IMR-90 (cell line): Measurements from ENCODE around the gene COL1A1. TPM values are rescaled to one million over a fixed set of nuclear protein-coding genes. Genes with fewer than 3 reads are reported as not detected.

Experiments
- ATAC-seq: fragments of 200-7000 bp; cut with Tn5 transposase; 2 replicates; pipeline ENCODE4 v1.9.1; 2020; ENCODE audit warnings: low read depth, mild to moderate bottlenecking, moderate library complexity
- BruUV-seq: library from RNA; stranded (reverse); fragments of 400-500 nt; replicated peaks from 2 replicates; lab custom pipeline; 2021; lab: Mats Ljungman, UMichigan
- CTCF ChIA-PET: fragments of 300-600 bp; formaldehyde crosslinking; extraction: SDS; loops from one replicate; lab custom pipeline; 2021; ENCODE audit warnings: antibody characterized with exemption; lab: Yijun Ruan, JAX
- POLR2A ChIA-PET: fragments of 300-600 bp; sonication (Branson Sonifier 250); formaldehyde crosslinking; loops from one replicate; lab custom pipeline; 2022; ENCODE audit warnings: antibody characterized with exemption; ENCODE audit not compliant: unreplicated experiment; lab: Charles Lee
- DNase-seq: peaks from one replicate; pipeline ENCODE4 v3.0.0; 2013
- H2AFZ ChIP-seq: replicated peaks from 2 replicates; pipeline ENCODE3; 2013; ENCODE audit warnings: low read length, mild to moderate bottlenecking; ENCODE audit not compliant: poor library complexity
- H2AK5ac ChIP-seq: 2 replicates; pipeline ENCODE4 v1.6.1; 2013; ENCODE audit warnings: low read depth, low read length, inconsistent platforms
- H2AK9ac ChIP-seq: replicated peaks from 2 replicates; pipeline ENCODE3; 2013; ENCODE audit warnings: mild to moderate bottlenecking, low read depth, low read length, moderate library complexity; ENCODE audit not compliant: poor library complexity
- H2BK120ac ChIP-seq: 2 replicates; pipeline ENCODE4 v1.6.1; 2013; ENCODE audit warnings: low read depth, low read length, inconsistent platforms
- H2BK15ac ChIP-seq: 3 replicates; pipeline ENCODE4 v1.6.1; 2013; ENCODE audit warnings: low read depth, low read length, inconsistent platforms
- H2BK20ac ChIP-seq: 2 replicates; pipeline ENCODE4 v1.6.1; 2013; ENCODE audit warnings: low read depth, mild to moderate bottlenecking, inconsistent platforms, low read length, moderate library complexity
- H2BK5ac ChIP-seq: 2 replicates; pipeline ENCODE4 v1.6.1; 2013; ENCODE audit warnings: mild to moderate bottlenecking, low read depth, low read length, inconsistent platforms; ENCODE audit not compliant: poor library complexity, severe bottlenecking
- H3K14ac ChIP-seq: replicated peaks from 2 replicates; pipeline ENCODE4 v1.6.1; 2013; ENCODE audit warnings: low read depth, low read length, inconsistent platforms
- H3K18ac ChIP-seq: 2 replicates; pipeline ENCODE4 v1.6.1; 2013; ENCODE audit warnings: low read depth, low read length, control low read depth
- H3K23ac ChIP-seq: 2 replicates; pipeline ENCODE4 v1.6.1; 2013; ENCODE audit warnings: low read depth, low read length, inconsistent platforms
- H3K27ac ChIP-seq: 2 replicates; pipeline ENCODE4 v1.5.1; 2013; ENCODE audit warnings: mild to moderate bottlenecking, control low read depth, low read length; ENCODE audit not compliant: insufficient read depth
- H3K27me3 ChIP-seq: 2 replicates; pipeline ENCODE4 v1.6.1; 2013; ENCODE audit warnings: low read length; ENCODE audit not compliant: control insufficient read depth, insufficient read depth
- H3K36me3 ChIP-seq: 2 replicates; pipeline ENCODE4 v1.6.1; 2013; ENCODE audit warnings: low read length, mixed read lengths; ENCODE audit not compliant: control insufficient read depth, insufficient read depth
- H3K4ac ChIP-seq: 2 replicates; pipeline ENCODE4 v1.6.1; 2013; ENCODE audit warnings: low read depth, low read length, inconsistent platforms
- H3K4me1 ChIP-seq: 2 replicates; pipeline ENCODE4 v1.6.1; 2013; ENCODE audit warnings: low read length, mixed read lengths; ENCODE audit not compliant: control insufficient read depth, insufficient read depth
- H3K4me2 ChIP-seq: 2 replicates; pipeline ENCODE4 v1.6.1; 2013; ENCODE audit warnings: low read depth, mild to moderate bottlenecking, control low read depth, low read length, moderate library complexity
- H3K4me3 ChIP-seq: 2 replicates; pipeline ENCODE4 v1.5.1; 2013; ENCODE audit warnings: low read depth, mild to moderate bottlenecking, control low read depth, low read length, moderate library complexity; ENCODE audit not compliant: insufficient read depth
- H3K56ac ChIP-seq: 2 replicates; pipeline ENCODE4 v1.6.1; 2013; ENCODE audit warnings: low read length, inconsistent platforms; ENCODE audit not compliant: insufficient read depth; ENCODE audit errors: extremely low read depth
- H3K79me1 ChIP-seq, 2 experiments: 2 replicates each; pipeline ENCODE4 v1.6.1; 2013; ENCODE audit warnings: low read length in 2 of 2, inconsistent platforms in 1 of 2, low read depth in 1 of 2
- H3K9ac ChIP-seq: 2 replicates; pipeline ENCODE4 v1.6.1; 2013; ENCODE audit warnings: low read depth, low read length, control low read depth
- H3K9me1 ChIP-seq: 2 replicates; pipeline ENCODE4 v1.6.1; 2013; ENCODE audit warnings: low read length, inconsistent platforms; ENCODE audit not compliant: insufficient read depth
- H3K9me3 ChIP-seq: 2 replicates; pipeline ENCODE4 v1.6.1; 2013; ENCODE audit warnings: low read length; ENCODE audit not compliant: control insufficient read depth, insufficient read depth
- H4K20me1 ChIP-seq: 2 replicates; pipeline ENCODE4 v1.6.1; 2013; ENCODE audit warnings: low read length, inconsistent platforms; ENCODE audit not compliant: insufficient read depth
- H4K5ac ChIP-seq: 2 replicates; pipeline ENCODE4 v1.6.1; 2013; ENCODE audit warnings: mild to moderate bottlenecking, low read depth, low read length, control low read depth
- H4K8ac ChIP-seq, 2 experiments: 2 replicates each; pipeline ENCODE4 v1.6.1; 2013; ENCODE audit warnings: low read depth in 2 of 2, low read length in 2 of 2, control low read depth in 1 of 2, inconsistent platforms in 1 of 2
- H4K91ac ChIP-seq: 2 replicates; pipeline ENCODE4 v1.6.1; 2013; ENCODE audit warnings: low read depth, low read length, inconsistent platforms; ENCODE audit not compliant: insufficient read depth
- CEBPB ChIP-seq: IDR thresholded peaks from 2 replicates; pipeline ENCODE4 v1.6.1; 2012; ENCODE audit warnings: low read depth, low read length, improper control_type of control experiment
- MAFK ChIP-seq: IDR thresholded peaks from 2 replicates; pipeline ENCODE4 v1.6.1; 2012; ENCODE audit warnings: low read depth, low read length, improper control_type of control experiment
- MAZ ChIP-seq: IDR thresholded peaks from 2 replicates; pipeline ENCODE4 v1.6.1; 2012; ENCODE audit warnings: low read depth, mild to moderate bottlenecking, low read length, improper control_type of control experiment, moderate library complexity, borderline replicate concordance
- MXI1 ChIP-seq: IDR thresholded peaks from 2 replicates; pipeline ENCODE4 v1.6.1; 2012; ENCODE audit warnings: low read depth, mild to moderate bottlenecking, low read length, moderate library complexity, borderline replicate concordance
- RAD21 ChIP-seq: IDR thresholded peaks from 2 replicates; pipeline ENCODE4 v1.6.1; 2012; ENCODE audit warnings: low read length, improper control_type of control experiment
- SMC3 ChIP-seq: fragments of 150-350 bp; IDR thresholded peaks from 2 replicates; pipeline ENCODE4 v1.6.1; 2016; ENCODE audit warnings: low read depth, mild to moderate bottlenecking, antibody characterized with exemption, low read length, moderate library complexity
- WGBS, 2 experiments: methylation state at CpG; one replicate each; pipeline versions ENCODE4 v1.1.5 to v1.1.7; 2013; ENCODE audit warnings: missing lambda C conversion rate in 2 of 2; ENCODE audit not compliant: insufficient read length in 1 of 2; ENCODE audit errors: extremely low coverage in 2 of 2; 5-methylcytosine and 5-hydroxymethylcytosine counted together
- dilution Hi-C: fragments of 300-500 bp; cut with HindIII; formaldehyde crosslinking; loops from one replicate; pipeline ENCODE4 v1.14.3; 2018; ENCODE audit warnings: low sequenced_read_pairs; ENCODE audit not compliant: unreplicated experiment
- in situ Hi-C: fragments of 300-500 bp; cut with MboI; formaldehyde crosslinking; loops from 3 replicates; pipeline ENCODE4 v1.14.3; 2019; ENCODE audit warnings: low sequenced_read_pairs, inconsistent platforms, mixed read lengths
- intact Hi-C: fragments of 100-400 bp; cut with micrococcal nuclease; formaldehyde crosslinking; loops from 2 replicates; pipeline ENCODE4 v1.10.0; 2022
- polyA plus RNA-seq, 3 experiments: library from polyadenylated mRNA; depleted of rRNA; stranded (reverse); fragments of >200 nt; gene quantifications; 2 replicates each; pipeline ENCODE4 v1.2.3, GENCODE V29; 2012; ENCODE audit warnings: low replicate concordance in 1 of 3
- total RNA-seq: library from RNA; depleted of rRNA; stranded (reverse); fragments of >200 nt; gene quantifications from 2 replicates; pipeline ENCODE4 v1.2.3, GENCODE V29; 2012
- TF ChIP-seq, protein P1 (sequence below): conservative IDR thresholded peaks from 2 replicates; pipeline ENCODE4 v1.5.1; 2012; ENCODE audit warnings: mild to moderate bottlenecking, low read depth, low read length, improper control_type of control experiment

The COL1A1 gene
- total and polyA plus RNA-seq, 2 of the 4 experiments (the other 2 are of a cell fraction) = 2,180 to 4,350 TPM

- H4K8ac ChIP-seq = no peak overlapping the region; a peak in 1 of 4 replicates
- no peak overlapping the region; the same call in 1 of the 2 replicates for H2BK20ac ChIP-seq
- intact Hi-C loops (loop anchor here (1.0 kb wide), 2 partner anchors 21 to 157 kb away; no protein-coding TSS in a partner anchor), dilution Hi-C loops (no loop called here), in situ Hi-C loops (no loop called here)
- ATAC-seq (peak; percentile 98), DNase-seq (peak; percentile 73)
- H3K79me1 ChIP-seq = peaks cover 35 to 87% of the 10 kb centered on the region in 2 experiments
- H3K4ac ChIP-seq = no peak overlapping the region
- no peak overlapping the region; the same call in 1 of the 2 replicates for H2BK120ac ChIP-seq
- no peak overlapping the region for H4K5ac ChIP-seq
- POLR2A ChIA-PET = no interaction called here
- peak overlapping the region; percentile 18 for H2AFZ ChIP-seq
- TF ChIP-seq MAZ (peak; percentile 84), CEBPB (no peak), SMC3 (peak; percentile 89), RAD21 (peak; percentile 82), MXI1 (peak; percentile 14; the same call in 1 of the 2 replicates), MAFK (no peak)
- TF ChIP-seq, protein P1, sequence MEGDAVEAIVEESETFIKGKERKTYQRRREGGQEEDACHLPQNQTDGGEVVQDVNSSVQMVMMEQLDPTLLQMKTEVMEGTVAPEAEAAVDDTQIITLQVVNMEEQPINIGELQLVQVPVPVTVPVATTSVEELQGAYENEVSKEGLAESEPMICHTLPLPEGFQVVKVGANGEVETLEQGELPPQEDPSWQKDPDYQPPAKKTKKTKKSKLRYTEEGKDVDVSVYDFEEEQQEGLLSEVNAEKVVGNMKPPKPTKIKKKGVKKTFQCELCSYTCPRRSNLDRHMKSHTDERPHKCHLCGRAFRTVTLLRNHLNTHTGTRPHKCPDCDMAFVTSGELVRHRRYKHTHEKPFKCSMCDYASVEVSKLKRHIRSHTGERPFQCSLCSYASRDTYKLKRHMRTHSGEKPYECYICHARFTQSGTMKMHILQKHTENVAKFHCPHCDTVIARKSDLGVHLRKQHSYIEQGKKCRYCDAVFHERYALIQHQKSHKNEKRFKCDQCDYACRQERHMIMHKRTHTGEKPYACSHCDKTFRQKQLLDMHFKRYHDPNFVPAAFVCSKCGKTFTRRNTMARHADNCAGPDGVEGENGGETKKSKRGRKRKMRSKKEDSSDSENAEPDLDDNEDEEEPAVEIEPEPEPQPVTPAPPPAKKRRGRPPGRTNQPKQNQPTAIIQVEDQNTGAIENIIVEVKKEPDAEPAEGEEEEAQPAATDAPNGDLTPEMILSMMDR = peak; percentile 89
- CTCF ChIA-PET = interaction anchor here (0.5 to 1.0 kb wide), 3 partner anchors 10 to 157 kb away, joined by 3 read pairs; partner anchors contain the start of gene SAMD14
- no peak overlapping the region for H3K9ac ChIP-seq
- no TSS peak for BruUV-seq
- no peak overlapping the region for H3K23ac ChIP-seq
- no peak overlapping the region for H2BK5ac ChIP-seq
- no peaks in the 10 kb centered on the region for H3K4me1 ChIP-seq
- H4K20me1 ChIP-seq = peaks cover 72% of the 10 kb centered on the region
- no peaks in the 10 kb centered on the region for H3K27me3 ChIP-seq
- no peak overlapping the region for H3K14ac ChIP-seq
- no peak overlapping the region for H3K4me3 ChIP-seq
- no peak overlapping the region for H3K4me2 ChIP-seq
- H3K36me3 ChIP-seq = peaks cover 94% of the 10 kb centered on the region
- WGBS, 2 experiments = 23% methylated on average over 4 of the region's 19 CpGs; no CpG with 5 or more reads in 1 of the 2 experiments
- H4K91ac ChIP-seq = no peak overlapping the region
- H3K9me3 ChIP-seq = no peaks in the 10 kb centered on the region
- peak overlapping the region; percentile 84 for H2AK9ac ChIP-seq
- peaks cover 2% of the 10 kb centered on the region; the same call in 1 of the 2 replicates for H3K9me1 ChIP-seq
- no peak overlapping the region for H3K56ac ChIP-seq
- no peak overlapping the region for H2AK5ac ChIP-seq
- H2BK15ac ChIP-seq = no peak overlapping the region
- no peak overlapping the region for H3K18ac ChIP-seq
- H3K27ac ChIP-seq = no peak overlapping the region
These were observed 61.2 kb downstream of the COL1A1 start for GRCh38 chr17:50139950-50140885.
